Activated T-helper 1 cell treated with anti-CD3 and anti-CD28 coated beads, Interleukin-2, amount 50 U/mL, for 16 hours (primary cell): ENCODE data around the gene PAX7.
"Not testable (repeated sequence)": the region's sequence is repeated elsewhere in the genome, so short reads cannot be mapped to it uniquely, and the experiment has no call there.

Experiments
- DNase-seq, 2 donors: peaks; one replicate each; pipeline ENCODE4 v3.0.0-alpha.2; 2020; ENCODE audit warnings: low read depth in 1 of 2, low spot score in 1 of 2

The PAX7 gene

GRCh38 chr1:18630511-18631495 lies at the start of gene PAX7:
PAX7 (plus strand) TSS chr1:18630846; CDS start chr1:18631604, 758 bp downstream.
- no peak for DNase-seq

DNA sequence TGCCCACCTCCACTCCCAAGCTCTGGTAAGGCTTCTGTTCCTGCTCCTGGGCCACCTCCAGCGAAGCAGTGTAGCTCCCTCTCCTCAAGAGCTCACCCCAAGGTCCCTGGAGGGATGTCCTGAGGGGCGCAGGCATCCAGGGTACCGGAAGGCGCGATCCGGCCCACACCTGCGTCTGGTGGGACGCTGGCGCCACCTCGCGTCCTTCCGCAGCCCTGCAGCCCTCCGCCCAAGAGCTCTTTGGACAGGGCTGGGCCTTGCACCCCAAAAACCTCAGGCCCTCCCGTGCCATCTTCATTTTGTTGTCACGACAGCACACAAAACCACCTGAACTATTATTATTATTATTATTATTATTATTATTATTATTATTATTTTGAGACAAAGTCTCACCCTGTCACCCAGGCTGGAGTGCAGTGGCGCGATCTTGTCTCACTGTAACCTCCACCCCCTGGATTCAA lies 49.2 kb upstream of the PAX7 start:
- no peak for DNase-seq

- DNase-seq: no peak
Measured at GRCh38 chr1:18582890-18583289, 47.8 kb upstream of the PAX7 start.

- DNase-seq: no peak
Measured at GRCh38 chr1:18583326-18583941, 47.2 kb upstream of the PAX7 start.

DNA sequence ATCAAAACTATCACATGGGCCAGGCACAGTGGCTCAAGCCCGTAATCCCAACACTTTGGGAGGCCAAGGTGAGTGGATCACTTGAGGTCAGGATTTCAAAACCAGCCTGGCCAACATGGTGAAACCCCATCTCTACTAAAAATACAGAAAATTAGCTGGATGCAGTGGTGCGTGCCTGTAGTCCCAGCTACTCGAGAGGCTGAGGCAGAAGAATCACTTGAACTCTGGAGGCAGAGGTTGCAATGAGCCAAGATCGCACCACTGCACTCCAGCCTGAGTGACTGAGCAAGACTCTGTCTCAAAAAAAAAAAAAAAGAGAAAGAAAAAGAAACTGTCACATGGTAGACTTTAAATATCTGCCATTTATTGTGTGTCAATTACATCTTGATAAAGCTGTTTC lies 44.6 kb upstream of the PAX7 start:
- DNase-seq: not testable (repeated sequence)

DNA sequence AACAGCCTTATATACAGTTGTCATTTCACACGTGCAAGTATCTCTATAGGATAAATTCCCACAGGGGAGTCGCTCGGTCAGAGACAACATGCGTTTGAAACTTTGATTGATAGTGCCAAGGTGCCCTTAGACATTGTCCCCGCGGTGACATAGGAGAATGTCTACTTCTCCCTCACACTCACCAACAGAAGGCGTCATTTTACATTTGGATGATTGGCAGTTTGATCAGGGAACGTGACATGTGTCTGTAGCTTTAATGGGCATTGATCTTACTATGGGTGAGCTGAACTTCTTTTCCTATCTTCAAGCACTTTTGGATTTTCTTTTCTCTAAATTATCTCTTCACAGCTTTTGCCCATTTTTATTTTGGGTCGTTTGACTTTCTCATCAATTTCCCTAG lies 42.6 kb upstream of the PAX7 start:
- DNase-seq: no peak

- no peak for DNase-seq
Measured at GRCh38 chr1:18592368-18592767, 38.3 kb upstream of the PAX7 start.

- DNase-seq: peak; percentile 24
Measured at GRCh38 chr1:18597160-18598042, 33.2 kb upstream of the PAX7 start.

DNA sequence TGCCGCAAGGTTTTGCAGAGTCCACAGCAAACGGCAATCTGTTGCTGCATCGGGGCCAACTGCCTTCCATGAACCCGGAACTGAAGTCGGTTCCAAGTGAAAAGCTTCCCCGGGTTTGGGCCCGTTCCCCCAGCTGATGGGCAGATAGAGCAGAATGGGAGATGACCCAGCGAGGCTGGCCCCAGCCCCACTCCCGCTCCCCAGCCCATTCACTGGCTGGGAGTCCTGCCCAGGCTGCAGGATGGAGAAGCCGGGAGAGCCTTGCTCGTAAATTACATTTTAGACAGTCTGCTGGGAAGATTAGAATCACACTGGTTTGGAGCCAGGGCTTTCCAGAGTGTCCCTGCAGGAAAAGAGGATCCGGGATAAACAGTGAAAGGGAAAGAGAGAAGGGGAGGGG lies 31.6 kb upstream of the PAX7 start:
- DNase-seq: no peak

GRCh38 chr1:18599704-18600103 lies 30.9 kb upstream of the PAX7 start:
- no peak for DNase-seq

- no peak for DNase-seq
Measured at GRCh38 chr1:18602533-18603211, 28.0 kb upstream of the PAX7 start.

- DNase-seq: no peak
Measured at GRCh38 chr1:18603212-18603852, 27.3 kb upstream of the PAX7 start.

DNA sequence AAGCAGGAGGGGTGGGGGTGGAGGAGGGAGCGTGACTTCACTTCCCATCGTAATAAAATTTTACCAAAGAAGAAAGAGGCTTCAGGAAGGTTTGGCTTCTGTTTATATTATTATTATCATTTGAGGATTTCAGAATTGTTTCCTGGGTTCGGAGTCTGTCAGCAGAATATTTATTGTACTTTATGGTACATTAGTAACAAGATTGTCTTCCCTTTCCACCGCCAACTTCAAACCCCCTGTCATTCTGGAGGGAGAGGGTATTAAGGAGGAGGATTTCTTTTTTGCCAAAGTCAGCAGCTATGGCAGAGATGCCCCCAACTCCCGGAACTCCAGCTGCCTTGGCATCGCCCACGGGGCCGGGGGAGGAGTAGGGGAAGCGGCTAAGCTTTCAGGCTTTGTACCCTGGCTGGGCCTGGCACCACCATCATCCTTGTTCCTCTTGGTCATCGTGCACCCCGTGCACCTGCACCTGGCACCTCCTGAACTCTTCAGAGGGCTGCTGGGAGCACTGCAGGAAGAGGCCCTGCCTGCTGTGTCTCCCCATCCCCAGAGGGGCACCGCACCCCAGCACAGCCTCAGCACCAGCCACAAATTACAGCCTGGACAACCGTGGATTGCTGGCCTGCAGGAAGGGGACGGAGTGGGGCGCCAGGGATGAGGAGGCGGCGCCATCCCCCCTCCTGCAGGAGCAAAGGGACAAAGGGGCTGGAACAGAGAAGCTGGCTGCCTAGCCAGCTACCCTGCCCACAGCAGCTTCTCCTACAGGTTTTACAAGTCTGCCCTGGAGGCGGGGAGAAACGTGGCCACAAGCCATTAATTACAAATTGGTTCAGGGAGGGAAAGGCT lies 24.0 kb upstream of the PAX7 start:
- DNase-seq: no peak

- no peak for DNase-seq
Measured at GRCh38 chr1:18607289-18607760, 23.3 kb upstream of the PAX7 start.

- no peak for DNase-seq
Measured at GRCh38 chr1:18608534-18608933, 22.1 kb upstream of the PAX7 start.

- DNase-seq: no peak
Measured at GRCh38 chr1:18611311-18611710, 19.3 kb upstream of the PAX7 start.

- no peak for DNase-seq
Measured at GRCh38 chr1:18612073-18612472, 18.6 kb upstream of the PAX7 start.

DNA sequence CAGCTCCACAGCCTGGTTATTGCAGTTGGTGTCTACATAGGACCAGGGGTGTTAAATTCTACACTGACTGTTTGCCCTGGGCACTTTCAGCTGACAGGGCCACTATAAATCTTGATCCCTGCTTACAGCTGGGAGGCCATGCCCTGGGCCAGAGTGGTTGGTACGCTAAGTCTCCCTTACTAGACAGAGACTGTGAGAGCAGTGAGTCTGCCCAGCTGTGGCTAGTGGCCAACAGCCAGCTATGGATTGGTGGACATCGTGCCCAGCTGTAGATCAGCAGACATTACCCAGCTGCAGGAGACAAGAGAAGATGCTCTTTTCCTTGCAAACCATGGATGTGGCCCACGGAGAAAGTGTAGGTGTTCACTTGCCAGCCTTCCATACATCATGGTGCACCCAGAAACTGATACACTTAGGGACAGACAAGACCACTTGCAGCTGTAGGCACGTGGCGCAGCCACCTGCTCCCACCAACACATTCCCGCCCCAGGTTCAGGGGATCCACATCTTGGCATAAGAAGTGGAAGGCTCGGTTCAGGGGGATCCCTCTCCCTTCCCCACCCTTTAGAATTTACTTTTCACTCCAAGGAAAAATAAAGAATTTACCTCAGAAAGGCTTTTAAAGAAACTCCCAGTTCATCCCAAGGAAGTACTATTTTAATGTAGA lies 16.4 kb upstream of the PAX7 start:
- no peak for DNase-seq
